Liver (tissue), 9 donors: Measurements from ENCODE around the gene MIB2. TPM values are rescaled to one million over a fixed set of nuclear protein-coding genes. Genes with fewer than 3 reads are reported as not detected.

ENCODE experiments used
- DNase-seq: peaks from one replicate; pipeline ENCODE4 v3.0.0-alpha.2; 2017; ENCODE audit warnings: low spot score
- H3K27ac ChIP-seq, 2 donors: one replicate each; pipeline ENCODE4 v1.7.0; 2013; ENCODE audit warnings: inconsistent platforms in 2 of 2, low read length in 2 of 2, control low read depth in 1 of 2, low read depth in 1 of 2, mild to moderate bottlenecking in 1 of 2
- H3K27me3 ChIP-seq, 4 donors: one replicate each; pipeline versions ENCODE4 v1.6.1 to v1.7.0; 2013; ENCODE audit warnings: low read length in 3 of 4, inconsistent platforms in 1 of 4, mild to moderate bottlenecking in 1 of 4, moderate library complexity in 1 of 4; ENCODE audit not compliant: control insufficient read depth in 4 of 4, insufficient read depth in 4 of 4
- H3K36me3 ChIP-seq, 4 donors: one replicate each; pipeline versions ENCODE4 v1.6.1 to v1.7.0; 2013; ENCODE audit warnings: low read length in 3 of 4, mild to moderate bottlenecking in 3 of 4, low read depth in 1 of 4, moderate library complexity in 1 of 4; ENCODE audit not compliant: control insufficient read depth in 4 of 4, insufficient read depth in 3 of 4
- H3K4me1 ChIP-seq, 4 donors: one replicate each; pipeline versions ENCODE4 v1.6.1 to v1.7.0; 2013; ENCODE audit warnings: low read length in 3 of 4, mild to moderate bottlenecking in 3 of 4, moderate library complexity in 1 of 4; ENCODE audit not compliant: control insufficient read depth in 4 of 4, insufficient read depth in 4 of 4
- H3K4me3 ChIP-seq, 3 donors: one replicate each; pipeline versions ENCODE4 v1.6.1 to v1.7.0; 2013; ENCODE audit warnings: low read length in 3 of 3, control low read depth in 1 of 3, low read depth in 1 of 3, mild to moderate bottlenecking in 1 of 3
- H3K9ac ChIP-seq, 2 donors: one replicate each; pipeline ENCODE4 v1.7.0; 2013; ENCODE audit warnings: low read length in 2 of 2, mild to moderate bottlenecking in 2 of 2, moderate library complexity in 2 of 2, control low read depth in 1 of 2, low read depth in 1 of 2
- H3K9me3 ChIP-seq, 4 donors: one replicate each; pipeline versions ENCODE4 v1.6.1 to v1.7.0; 2013; ENCODE audit warnings: low read length in 3 of 4; ENCODE audit not compliant: control insufficient read depth in 4 of 4
- EGR1 ChIP-seq, 2 donors: IDR thresholded peaks; 2 replicates each; pipeline ENCODE4 v1.6.1; 2016 to 2018; ENCODE audit warnings: antibody characterized with exemption in 2 of 2, low read depth in 2 of 2
- FOXA1 ChIP-seq: IDR thresholded peaks from 2 replicates; pipeline ENCODE4 v1.6.1; 2016; ENCODE audit warnings: antibody characterized with exemption
- GABPA ChIP-seq, 2 donors: IDR thresholded peaks in 1 of 2; conservative IDR thresholded peaks in 1 of 2; 2 replicates each; pipeline ENCODE4 v1.6.1; 2016; ENCODE audit warnings: antibody characterized with exemption in 2 of 2, mild to moderate bottlenecking in 1 of 2, moderate library complexity in 1 of 2
- HNF4A ChIP-seq, 2 donors: conservative IDR thresholded peaks; 2 replicates each; pipeline ENCODE4 v1.6.1; 2016; ENCODE audit warnings: antibody characterized with exemption in 2 of 2, mild to moderate bottlenecking in 2 of 2
- HNF4G ChIP-seq: IDR thresholded peaks from 2 replicates; pipeline ENCODE4 v1.6.1; 2016; ENCODE audit warnings: antibody characterized with exemption
- NR2F2 ChIP-seq: IDR thresholded peaks from 2 replicates; pipeline ENCODE4 v1.6.1; 2016; ENCODE audit warnings: antibody characterized with exemption
- RAD21 ChIP-seq, 2 donors: IDR thresholded peaks; 2 replicates each; pipeline ENCODE4 v1.6.1; 2016; ENCODE audit warnings: antibody characterized with exemption in 2 of 2, mild to moderate bottlenecking in 2 of 2
- SP1 ChIP-seq: IDR thresholded peaks from 2 replicates; pipeline ENCODE4 v1.6.1; 2018; ENCODE audit warnings: antibody characterized with exemption, mild to moderate bottlenecking
- TAF1 ChIP-seq: conservative IDR thresholded peaks from 2 replicates; pipeline ENCODE4 v1.6.1; 2016; ENCODE audit warnings: antibody characterized with exemption, mild to moderate bottlenecking
- YY1 ChIP-seq: IDR thresholded peaks from 2 replicates; pipeline ENCODE4 v1.6.1; 2016; ENCODE audit warnings: antibody characterized with exemption, mild to moderate bottlenecking
- WGBS: extraction: QIAGEN DNeasy Blood & Tissue Kit; methylation state at CpG from one replicate; pipeline ENCODE4 v1.1.7; 2013; 5-methylcytosine and 5-hydroxymethylcytosine counted together
- polyA plus RNA-seq, 2 donors: library from polyadenylated mRNA; stranded (reverse) in 1 of 2; unstranded in 1 of 2; fragments of 200-250 nt in 1 of 2; fragments of >200 nt in 1 of 2; fragmentation: Nextera tagmentation in 1 of 2; extraction: Ambion mirVana in 1 of 2; gene quantifications; one replicate each; pipeline versions ENCODE4 v1.2.1 to v1.2.3, GENCODE V29; 2013 to 2015
- total RNA-seq, 2 donors: library from RNA; depleted of rRNA; stranded (reverse); fragments of >200 nt; gene quantifications; one replicate each; pipeline ENCODE4 v1.2.3, GENCODE V29; 2014
- TF ChIP-seq, protein P1 (sequence below): fragments of 150-350 bp; IDR thresholded peaks from 2 replicates; pipeline ENCODE4 v1.5.1; 2017; ENCODE audit warnings: improper control_type of control experiment, low read depth, low read length; ENCODE audit not compliant: missing input control
- TF ChIP-seq, protein P2 (sequence below): IDR thresholded peaks from 2 replicates; pipeline ENCODE4 v1.6.1; 2016; ENCODE audit warnings: antibody characterized with exemption
- donor health status: healthy.
- donor health status: healthy.
- donor health status: healthy.
- donor health status: healthy.
- donor health status: healthy.

MIB2 gene
- total and polyA plus RNA-seq, 4 donors = 9.8 to 33.0 (median 19.2) TPM

DNA sequence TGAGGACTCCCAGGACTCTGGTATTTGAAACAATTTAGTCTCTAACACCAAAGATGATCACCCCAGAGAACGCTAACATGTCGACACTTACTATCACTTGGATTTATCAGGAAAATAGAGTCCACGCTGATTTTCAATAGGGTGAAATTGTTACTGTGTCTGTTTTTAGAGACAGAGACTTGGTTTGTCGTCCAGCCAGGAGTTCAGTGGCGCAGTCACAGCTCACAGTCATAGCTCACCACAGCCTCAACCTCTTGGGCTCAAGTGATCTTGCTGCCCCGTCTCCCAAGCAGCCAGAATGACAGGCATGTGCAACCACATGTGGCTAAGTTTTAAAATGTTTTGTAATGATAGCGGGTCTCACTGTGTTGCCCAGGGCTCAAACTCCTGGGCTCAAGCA, 46.0 kb upstream of the MIB2 start (continued):
- TF ChIP-seq TAF1 = no peak
- TF ChIP-seq, protein P1, sequence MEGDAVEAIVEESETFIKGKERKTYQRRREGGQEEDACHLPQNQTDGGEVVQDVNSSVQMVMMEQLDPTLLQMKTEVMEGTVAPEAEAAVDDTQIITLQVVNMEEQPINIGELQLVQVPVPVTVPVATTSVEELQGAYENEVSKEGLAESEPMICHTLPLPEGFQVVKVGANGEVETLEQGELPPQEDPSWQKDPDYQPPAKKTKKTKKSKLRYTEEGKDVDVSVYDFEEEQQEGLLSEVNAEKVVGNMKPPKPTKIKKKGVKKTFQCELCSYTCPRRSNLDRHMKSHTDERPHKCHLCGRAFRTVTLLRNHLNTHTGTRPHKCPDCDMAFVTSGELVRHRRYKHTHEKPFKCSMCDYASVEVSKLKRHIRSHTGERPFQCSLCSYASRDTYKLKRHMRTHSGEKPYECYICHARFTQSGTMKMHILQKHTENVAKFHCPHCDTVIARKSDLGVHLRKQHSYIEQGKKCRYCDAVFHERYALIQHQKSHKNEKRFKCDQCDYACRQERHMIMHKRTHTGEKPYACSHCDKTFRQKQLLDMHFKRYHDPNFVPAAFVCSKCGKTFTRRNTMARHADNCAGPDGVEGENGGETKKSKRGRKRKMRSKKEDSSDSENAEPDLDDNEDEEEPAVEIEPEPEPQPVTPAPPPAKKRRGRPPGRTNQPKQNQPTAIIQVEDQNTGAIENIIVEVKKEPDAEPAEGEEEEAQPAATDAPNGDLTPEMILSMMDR = no peak

DNA sequence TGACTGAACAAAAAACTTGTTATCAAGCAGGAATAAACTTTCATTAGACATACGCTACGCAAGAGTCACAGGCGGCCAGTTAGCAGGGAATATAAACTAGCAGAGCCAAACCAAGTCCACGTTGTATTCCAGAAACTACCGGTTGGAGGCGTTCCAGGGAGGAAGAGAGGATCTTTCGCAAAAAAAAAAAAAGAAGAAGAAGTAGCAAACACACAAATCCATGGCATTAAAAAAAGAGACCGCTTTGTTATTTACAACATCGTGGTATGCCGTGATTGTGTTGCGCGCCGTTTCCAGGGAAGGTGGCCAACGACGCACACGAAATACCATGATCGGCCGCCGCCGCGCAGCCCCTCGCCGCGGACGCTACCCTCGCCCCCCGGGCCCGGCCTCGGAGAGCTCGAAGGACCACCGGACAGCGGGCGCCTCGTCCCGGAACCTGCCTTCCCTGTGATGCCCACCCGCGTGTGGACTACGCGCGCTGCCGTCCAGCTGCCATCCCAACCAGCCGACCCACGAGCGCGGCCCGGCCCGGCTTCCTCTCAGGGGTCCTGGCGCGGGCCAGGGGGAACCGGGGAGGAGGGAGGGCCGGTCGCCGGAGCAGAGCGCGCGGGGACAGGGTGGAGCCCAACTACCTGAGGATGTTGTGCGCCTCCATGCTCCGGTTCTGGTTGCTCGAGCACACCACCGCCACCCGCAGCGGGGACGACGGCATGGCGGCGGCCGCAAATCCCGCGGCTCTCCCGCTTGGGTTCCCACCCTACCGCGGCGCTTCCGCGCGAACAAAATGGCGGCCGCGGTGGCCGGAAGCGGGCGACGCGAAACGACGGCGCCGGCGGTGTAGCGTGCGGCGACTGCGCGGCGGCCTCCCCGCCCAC, 41.2 kb upstream of the MIB2 start:
- DNase-seq = no peak
- no peak for TF ChIP-seq NR2F2
- no peak for TF ChIP-seq HNF4A (conservative IDR thresholded peaks at IDR 0.05)
- TF ChIP-seq, protein P1 = peak; percentile 19
- no peak for TF ChIP-seq HNF4G
- peak; percentile 96 for TF ChIP-seq YY1
- Histone ChIP-seq H3K27me3 (no peaks in the 10 kb centered on the region), H3K36me3 (peaks cover 1 to 5% (median 3%) of the 10 kb centered on the region in 4 donors), H3K4me3 (peak overlapping the region; percentile 96 to 99 (median 97)), H3K9ac (peak overlapping the region; percentile 75 to 97), H3K4me1 (peaks cover 4 to 39% (median 24%) of the 10 kb centered on the region in 4 donors), H3K27ac (peak overlapping the region; percentile 95 to 99), H3K9me3 (no peaks in the 10 kb centered on the region)
- under 1% methylated on average over 96 of the region's 96 CpGs for WGBS

DNA sequence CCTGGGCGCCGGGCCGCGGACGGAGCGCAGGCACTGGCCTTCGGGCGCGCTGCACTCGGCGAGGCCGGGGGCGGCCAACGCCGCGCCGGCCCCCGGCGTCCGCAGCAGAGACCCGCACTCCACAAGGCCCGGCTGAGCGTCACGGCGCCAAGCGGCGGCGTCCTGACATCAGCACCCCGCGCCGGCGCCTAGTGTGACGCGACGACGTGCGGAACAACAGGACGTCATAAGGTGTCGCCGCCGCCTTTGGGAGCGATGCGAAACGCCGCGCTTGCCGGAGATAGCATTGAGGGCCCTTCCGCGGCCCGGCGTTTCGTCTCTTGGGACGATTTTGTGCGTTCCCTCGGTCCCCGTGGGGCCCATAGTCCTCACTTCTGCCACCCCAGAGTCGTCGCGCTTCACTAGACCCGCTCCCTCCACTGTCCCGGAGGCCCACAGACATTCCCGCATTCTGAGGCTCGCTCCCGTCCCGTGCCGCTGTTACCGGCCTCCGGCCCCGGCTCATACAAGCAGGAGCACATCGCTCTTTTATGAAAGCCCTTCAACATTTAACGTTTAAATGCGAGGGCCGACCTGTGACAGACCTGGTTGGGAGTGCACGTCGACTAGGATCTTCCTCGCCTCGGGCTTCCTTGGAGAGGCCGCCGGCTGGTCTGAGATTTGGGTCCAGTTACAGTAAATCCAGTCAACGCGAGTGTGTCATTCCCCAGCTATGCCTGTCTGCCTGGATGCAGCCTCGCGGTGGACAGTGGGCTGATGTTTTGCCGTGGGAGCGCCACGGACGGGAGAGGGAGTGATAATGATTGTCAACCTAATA, 40.4 kb upstream of the MIB2 start, which contains the start of gene SSU72:
TSS of gene SSU72 (minus strand) at position 143 of the 817 bp plus-strand sequence. CDS start 306 bp downstream, outside the sequence.
- peak within 1 kb of the TSS; percentile 93 to 97 for H3K9ac ChIP-seq
- peak within 1 kb of the TSS; percentile 96 to 99 (median 97) for H3K4me3 ChIP-seq
- peak within 1 kb of the TSS; percentile 95 to 99 for H3K27ac ChIP-seq
- WGBS = under 1% methylated on average over 87 of the region's 87 CpGs
- H3K27me3 ChIP-seq = no peaks in the 10 kb centered on the region
- DNase-seq = peak; percentile 94
- H3K36me3 ChIP-seq = peaks cover 1 to 5% (median 3%) of the 10 kb centered on the region in 4 donors
- TF ChIP-seq TAF1 (peak; percentile 16), HNF4A (conservative IDR thresholded peaks at IDR 0.05) (no peak), YY1 (peak; percentile 75), GABPA (IDR thresholded peaks at IDR 0.05 in 1 of 2, conservative IDR thresholded peaks at IDR 0.05 in 1 of 2) (peak in 1 of 2 donors; percentile 81), RAD21 (IDR thresholded peaks at IDR 0.05) (peak in 1 of 2 donors; percentile 24), EGR1 (IDR thresholded peaks at IDR 0.05; ENCODE audit: low read depth in 2 of 2) (peak in 1 of 2 donors; percentile 27), FOXA1 (no peak), SP1 (peak; percentile 41)
- TF ChIP-seq, protein P1 = no peak
- TF ChIP-seq, protein P2, sequence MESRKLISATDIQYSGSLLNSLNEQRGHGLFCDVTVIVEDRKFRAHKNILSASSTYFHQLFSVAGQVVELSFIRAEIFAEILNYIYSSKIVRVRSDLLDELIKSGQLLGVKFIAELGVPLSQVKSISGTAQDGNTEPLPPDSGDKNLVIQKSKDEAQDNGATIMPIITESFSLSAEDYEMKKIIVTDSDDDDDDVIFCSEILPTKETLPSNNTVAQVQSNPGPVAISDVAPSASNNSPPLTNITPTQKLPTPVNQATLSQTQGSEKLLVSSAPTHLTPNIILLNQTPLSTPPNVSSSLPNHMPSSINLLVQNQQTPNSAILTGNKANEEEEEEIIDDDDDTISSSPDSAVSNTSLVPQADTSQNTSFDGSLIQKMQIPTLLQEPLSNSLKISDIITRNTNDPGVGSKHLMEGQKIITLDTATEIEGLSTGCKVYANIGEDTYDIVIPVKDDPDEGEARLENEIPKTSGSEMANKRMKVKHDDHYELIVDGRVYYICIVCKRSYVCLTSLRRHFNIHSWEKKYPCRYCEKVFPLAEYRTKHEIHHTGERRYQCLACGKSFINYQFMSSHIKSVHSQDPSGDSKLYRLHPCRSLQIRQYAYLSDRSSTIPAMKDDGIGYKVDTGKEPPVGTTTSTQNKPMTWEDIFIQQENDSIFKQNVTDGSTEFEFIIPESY = peak; percentile 37
- no peaks in the 10 kb centered on the region for H3K9me3 ChIP-seq
- H3K4me1 ChIP-seq = peaks cover 4 to 35% (median 22%) of the 10 kb centered on the region in 4 donors
